Measurements from ENCODE around the gene HIF3A. TPM values are rescaled to one million over a fixed set of nuclear protein-coding genes. Genes with fewer than 3 reads are reported as not detected.

HIF3A gene
- total and polyA plus RNA-seq, 5 experiments from 2014 or later: not detected

GRCh38 chr19:46392837-46393236 lies 96.0 kb downstream of the HIF3A start:
- ATAC-seq: no peak
- peaks cover 0 to 5% (median 2%) of the 10 kb centered on the region in 5 donors for H3K27me3 Mint-ChIP-seq
- no peak for DNase-seq
- no peak overlapping the region for H3K4me3 Mint-ChIP-seq
- H3K36me3 Mint-ChIP-seq: peaks cover 0 to 34% (median 5%) of the 10 kb centered on the region in 3 donors
- POLR2A ChIA-PET: no interaction called here
- no peaks in the 10 kb centered on the region for H3K9me3 Mint-ChIP-seq
- H3K4me1 Mint-ChIP-seq: peaks cover 8 to 12% (median 9%) of the 10 kb centered on the region in 4 donors
- peak overlapping the region in 4 of 10 donors; percentile 0 to 71 (median 39) for H3K27ac Mint-ChIP-seq

Other genes starting within 250 kb of the HIF3A start
- gene IGFL3, start 172.4 kb upstream of the HIF3A start, total RNA-seq: not detected
- not detected for gene IGFL3, start 172.4 kb upstream of the HIF3A start, polyA plus RNA-seq
- not detected for gene IGFL2, start 148.8 kb upstream of the HIF3A start, total RNA-seq
- not detected for gene IGFL2, start 148.8 kb upstream of the HIF3A start, polyA plus RNA-seq
- gene IGFL1, start 67.3 kb upstream of the HIF3A start, total RNA-seq: not detected
- gene IGFL1, start 67.3 kb upstream of the HIF3A start, polyA plus RNA-seq: not detected
- 10 to 100 TPM; 47.3 to 47.7 TPM for gene PPP5C, start 50.0 kb downstream of the HIF3A start, total RNA-seq
- 10 to 100 TPM; 20.8 to 35.7 (median 31.0) TPM for gene PPP5C, start 50.0 kb downstream of the HIF3A start, polyA plus RNA-seq
- gene CCDC8, start 116.5 kb downstream of the HIF3A start, total RNA-seq: not detected
- not detected for gene CCDC8, start 116.5 kb downstream of the HIF3A start, polyA plus RNA-seq
- not detected for gene PNMA8C, start 131.9 kb downstream of the HIF3A start, total RNA-seq
- gene PNMA8C, start 131.9 kb downstream of the HIF3A start, polyA plus RNA-seq: not detected
- gene PNMA8A, start 174.5 kb downstream of the HIF3A start, total RNA-seq: 1 to 10 TPM; 3.0 to 3.5 TPM
- not detected for gene PNMA8A, start 174.5 kb downstream of the HIF3A start, polyA plus RNA-seq
- gene PNMA8B, start 198.8 kb downstream of the HIF3A start, total RNA-seq: 1 to 10 TPM; 1.2 to 1.6 TPM
- under 1 TPM in 2 of 3 donors, not detected in 1; 0.20 to 0.91 TPM for gene PNMA8B, start 198.8 kb downstream of the HIF3A start, polyA plus RNA-seq

Data from naive thymus-derived CD8-positive, alpha-beta T cell (primary cell).